Mucosa of stomach (tissue), 1 donor: ENCODE measurements around the gene JADE2.
"Not testable (repeated sequence)": the region's sequence is repeated elsewhere in the genome, so short reads cannot be mapped to it uniquely, and the experiment has no call there.

Source experiments
- H3K27me3 ChIP-seq: one replicate; pipeline ENCODE4 v1.7.0; 2013; ENCODE audit warnings: mild to moderate bottlenecking, low read length; ENCODE audit not compliant: control insufficient read depth, insufficient read depth
- H3K36me3 ChIP-seq: one replicate; pipeline ENCODE4 v1.7.0; 2013; ENCODE audit warnings: low read length; ENCODE audit not compliant: control insufficient read depth, insufficient read depth
- H3K4me1 ChIP-seq: one replicate; pipeline ENCODE4 v1.7.0; 2013; ENCODE audit warnings: mild to moderate bottlenecking, low read length; ENCODE audit not compliant: control insufficient read depth, insufficient read depth
- H3K4me3 ChIP-seq: one replicate; pipeline ENCODE4 v1.7.0; 2013; ENCODE audit warnings: low read length
- H3K9ac ChIP-seq: one replicate; pipeline ENCODE4 v1.7.0; 2013; ENCODE audit warnings: mild to moderate bottlenecking, low read length, moderate library complexity
- H3K9me3 ChIP-seq: one replicate; pipeline ENCODE4 v1.7.0; 2013; ENCODE audit warnings: mild to moderate bottlenecking, low read length, moderate library complexity; ENCODE audit not compliant: control insufficient read depth
- donor health status: Pancreatic carcinoma.

JADE2 gene

GRCh38 chr5:134511796-134512660 is 13.4 kb upstream of the JADE2 start:
- peak overlapping the region; percentile 48 for H3K9ac ChIP-seq
- no peak overlapping the region for H3K4me3 ChIP-seq
- H3K27me3 ChIP-seq = no peaks in the 10 kb centered on the region
- no peaks in the 10 kb centered on the region for H3K9me3 ChIP-seq
- H3K4me1 ChIP-seq = peaks cover 57% of the 10 kb centered on the region
- no peaks in the 10 kb centered on the region for H3K36me3 ChIP-seq

DNA sequence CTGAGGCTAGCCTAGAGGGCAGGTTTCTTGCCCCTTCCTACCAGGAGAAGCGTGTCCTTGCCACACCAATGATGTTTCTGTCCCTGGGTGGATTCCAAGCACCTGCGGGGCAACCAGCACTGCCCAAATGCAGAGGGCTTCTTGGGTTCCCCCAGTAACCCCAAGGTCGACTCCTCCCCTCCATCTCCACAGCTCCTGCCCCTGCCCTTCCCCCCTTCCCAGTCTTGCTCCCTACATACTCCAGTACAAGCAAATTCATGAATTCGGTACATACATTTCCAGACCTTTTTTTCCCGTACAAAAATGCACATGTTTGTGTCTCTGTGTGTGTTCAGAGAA is 12.8 kb upstream of the JADE2 start:
- Histone ChIP-seq H3K9me3 (no peaks in the 10 kb centered on the region), H3K4me1 (peaks cover 51% of the 10 kb centered on the region), H3K4me3 (no peak overlapping the region), H3K9ac (peak overlapping the region; percentile 48), H3K36me3 (no peaks in the 10 kb centered on the region), H3K27me3 (no peaks in the 10 kb centered on the region)

- Histone ChIP-seq H3K36me3 (no peaks in the 10 kb centered on the region), H3K27me3 (no peaks in the 10 kb centered on the region), H3K4me3 (no peak overlapping the region), H3K4me1 (peaks cover 33% of the 10 kb centered on the region), H3K9ac (no peak overlapping the region), H3K9me3 (no peaks in the 10 kb centered on the region)
These were observed 9.7 kb upstream of the JADE2 start for GRCh38 chr5:134515801-134516200.

DNA sequence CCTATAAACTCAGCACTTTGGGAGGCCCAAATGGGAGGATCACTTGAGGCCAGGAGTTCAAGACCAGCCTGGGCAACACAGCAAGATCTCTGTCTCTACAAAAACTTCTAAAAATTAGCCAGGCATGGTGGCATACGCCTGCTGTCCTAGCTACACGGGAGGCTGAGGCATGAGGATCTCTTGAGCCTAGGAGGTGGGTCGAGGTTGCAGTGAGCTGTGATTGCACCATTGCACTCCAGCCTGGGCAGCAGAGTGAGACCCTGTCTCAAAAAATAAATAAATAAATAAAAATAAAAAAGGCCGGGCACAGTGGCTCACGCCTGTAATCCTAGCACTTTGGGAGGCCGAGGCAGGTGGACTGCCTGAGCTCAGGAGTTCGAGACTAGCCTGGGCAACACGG is 8.5 kb upstream of the JADE2 start:
- not testable (repeated sequence) for H3K27me3 ChIP-seq, H3K36me3 ChIP-seq, H3K4me3 ChIP-seq, H3K9me3 ChIP-seq, H3K9ac ChIP-seq
- peaks cover 21% of the 10 kb centered on the region for H3K4me1 ChIP-seq

DNA sequence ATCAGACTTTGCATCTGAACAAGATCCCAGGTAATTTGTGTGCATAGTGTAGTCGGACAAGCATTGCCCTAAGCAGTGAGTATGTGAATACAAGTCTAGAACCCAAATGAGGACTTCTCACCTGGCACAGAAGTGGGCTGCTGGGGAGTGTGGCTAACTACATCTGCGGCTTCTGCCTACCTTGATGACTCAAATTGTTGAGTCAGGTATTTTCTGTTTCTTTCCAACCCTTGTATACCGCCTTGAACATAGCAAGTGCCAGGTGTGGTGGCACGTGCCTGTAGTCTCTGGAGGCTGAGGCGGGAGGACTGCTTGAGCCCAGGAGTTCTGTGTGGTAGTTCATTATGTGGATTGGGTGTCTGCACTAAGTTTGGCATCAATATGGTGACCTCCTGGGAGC is 7.9 kb upstream of the JADE2 start:
- Histone ChIP-seq H3K9me3 (no peaks in the 10 kb centered on the region), H3K36me3 (no peaks in the 10 kb centered on the region), H3K9ac (no peak overlapping the region), H3K27me3 (no peaks in the 10 kb centered on the region), H3K4me3 (no peak overlapping the region), H3K4me1 (peaks cover 15% of the 10 kb centered on the region)

DNA sequence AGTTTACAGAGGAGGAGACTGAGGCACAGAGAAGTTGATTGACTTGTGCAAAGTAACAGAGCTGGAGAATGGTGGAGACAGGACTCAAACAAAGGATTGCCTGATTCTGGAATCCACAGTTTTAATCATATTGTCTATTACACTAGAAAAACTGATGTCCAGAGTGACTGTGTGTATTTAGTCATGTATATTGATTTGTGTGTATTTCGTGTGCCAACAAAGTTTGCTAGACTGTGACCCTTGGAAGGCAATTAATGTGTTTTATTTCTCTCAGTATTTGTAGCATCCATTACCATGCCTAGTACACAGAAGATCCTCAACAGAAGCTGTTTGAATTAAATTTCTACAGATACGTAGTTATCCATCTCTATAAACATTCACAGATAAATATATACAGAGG is 5.5 kb upstream of the JADE2 start:
- no peak overlapping the region for H3K9ac ChIP-seq
- peaks cover 13% of the 10 kb centered on the region for H3K4me1 ChIP-seq
- no peak overlapping the region for H3K4me3 ChIP-seq
- H3K9me3 ChIP-seq = no peaks in the 10 kb centered on the region
- H3K27me3 ChIP-seq = no peaks in the 10 kb centered on the region
- H3K36me3 ChIP-seq = no peaks in the 10 kb centered on the region

- no peaks in the 10 kb centered on the region for H3K9me3 ChIP-seq
- peaks cover 6% of the 10 kb centered on the region for H3K4me1 ChIP-seq
- no peak overlapping the region for H3K9ac ChIP-seq
- H3K27me3 ChIP-seq = no peaks in the 10 kb centered on the region
- H3K36me3 ChIP-seq = no peaks in the 10 kb centered on the region
- H3K4me3 ChIP-seq = no peak overlapping the region
These were observed 3.6 kb upstream of the JADE2 start for GRCh38 chr5:134521841-134522240.

DNA sequence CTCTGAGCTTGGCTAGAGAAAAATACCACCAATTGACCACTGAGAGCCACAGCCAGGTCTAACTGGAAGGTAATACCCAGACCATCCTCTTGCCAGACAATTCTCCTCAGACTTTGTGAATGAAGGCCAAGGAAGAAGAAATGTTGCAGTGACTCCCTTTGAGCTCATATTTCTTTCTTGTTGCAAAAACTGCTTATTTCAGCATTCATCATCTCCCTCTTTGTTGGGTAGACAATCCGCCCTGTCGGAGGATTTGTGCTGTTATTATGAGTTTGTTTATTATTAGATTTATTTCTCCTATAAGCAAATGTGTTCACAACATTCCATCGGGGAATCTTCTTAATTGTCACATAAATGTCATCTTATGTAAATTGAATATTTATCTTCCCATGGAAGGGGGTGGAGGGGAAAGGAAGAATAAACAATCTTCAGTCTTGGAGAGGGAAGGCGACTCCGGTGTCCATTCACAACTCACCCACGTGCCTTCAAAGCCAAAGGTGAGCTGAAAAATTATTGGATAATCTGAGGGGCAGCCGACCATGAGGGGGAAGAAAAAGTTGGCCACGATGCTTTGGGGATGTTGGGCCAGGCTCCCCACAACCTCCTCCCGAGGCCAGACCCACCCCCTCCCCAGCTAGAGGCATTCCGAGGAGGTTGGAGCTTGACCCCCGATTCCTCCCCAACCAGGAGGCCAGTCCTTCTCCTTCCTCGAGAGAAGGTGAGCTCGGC is 1.8 kb upstream of the JADE2 start:
- Histone ChIP-seq H3K27me3 (no peaks in the 10 kb centered on the region), H3K9ac (peak overlapping the region; percentile 99), H3K36me3 (no peaks in the 10 kb centered on the region), H3K9me3 (no peaks in the 10 kb centered on the region), H3K4me1 (peaks cover 17% of the 10 kb centered on the region), H3K4me3 (peak overlapping the region; percentile 92)

GRCh38 chr5:134524272-134524825 is 1.1 kb upstream of the JADE2 start:
- Histone ChIP-seq H3K27me3 (no peaks in the 10 kb centered on the region), H3K9me3 (no peaks in the 10 kb centered on the region), H3K36me3 (no peaks in the 10 kb centered on the region), H3K4me1 (peaks cover 23% of the 10 kb centered on the region), H3K9ac (peak overlapping the region; percentile 99), H3K4me3 (peak overlapping the region; percentile 92)

GRCh38 chr5:134525683-134526482 is 413 bp downstream of the JADE2 start:
- Histone ChIP-seq H3K27me3 (no peaks in the 10 kb centered on the region), H3K4me3 (peak overlapping the region; percentile 60), H3K9me3 (no peaks in the 10 kb centered on the region), H3K4me1 (peaks cover 26% of the 10 kb centered on the region), H3K36me3 (no peaks in the 10 kb centered on the region), H3K9ac (peak overlapping the region; percentile 80)

DNA sequence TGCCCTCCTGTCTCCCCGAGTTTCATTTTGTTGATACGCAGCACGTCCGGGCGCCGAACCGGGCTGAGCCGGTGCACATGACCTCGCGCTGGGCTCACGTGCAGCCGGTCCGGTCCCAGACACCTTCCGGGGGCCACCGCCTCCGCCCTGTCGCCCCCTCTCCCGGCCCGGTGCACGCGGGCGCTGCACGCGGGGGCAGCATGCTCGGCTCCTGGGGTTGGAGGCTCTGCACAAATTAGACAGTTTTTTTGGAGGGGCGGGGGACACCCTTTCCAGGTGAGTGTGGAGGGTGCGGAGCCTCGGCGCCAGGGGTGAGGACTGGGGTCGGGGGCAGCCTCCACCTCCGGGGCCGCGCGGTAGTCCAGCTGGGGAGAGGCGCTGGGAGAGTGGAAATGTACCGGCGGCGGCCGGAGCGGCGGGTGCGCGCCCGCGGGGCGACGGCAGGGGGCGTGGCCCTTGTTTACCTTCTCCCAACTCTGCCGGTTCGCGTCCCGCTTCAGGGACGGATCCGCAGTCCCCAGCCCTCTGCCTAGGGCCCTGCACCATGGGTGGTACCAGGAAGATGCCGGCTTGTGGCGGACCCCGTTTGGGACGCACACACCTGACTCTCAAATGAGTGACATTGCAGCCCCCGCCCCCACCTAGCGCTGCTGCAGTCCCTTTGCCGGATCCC is 1.1 kb downstream of the JADE2 start:
- Histone ChIP-seq H3K27me3 (no peaks in the 10 kb centered on the region), H3K4me1 (peaks cover 26% of the 10 kb centered on the region), H3K4me3 (peak overlapping the region; percentile 60), H3K36me3 (no peaks in the 10 kb centered on the region), H3K9ac (peak overlapping the region; percentile 80), H3K9me3 (no peaks in the 10 kb centered on the region)
